GM18868 (cell line): ENCODE data around the gene AFF2.

ENCODE experiments used
- ATAC-seq: cut with Tn5 transposase; IDR thresholded peaks from one replicate; pipeline ENCODE4 v1.9.1; 2021; ENCODE audit warnings: mild to moderate bottlenecking, moderate library complexity; ENCODE audit not compliant: unreplicated experiment

Gene AFF2

GRCh38 chrX:148535639-148536038, 35.2 kb downstream of the AFF2 start:
- no peak for ATAC-seq

- ATAC-seq = no peak
Observed at GRCh38 chrX:148536961-148537360, 36.5 kb downstream of the AFF2 start.

GRCh38 chrX:148537556-148538182, 37.3 kb downstream of the AFF2 start:
- no peak for ATAC-seq

GRCh38 chrX:148538582-148538981, 38.2 kb downstream of the AFF2 start:
- no peak for ATAC-seq

- no peak for ATAC-seq
Observed at GRCh38 chrX:148540114-148540513, 39.7 kb downstream of the AFF2 start.

GRCh38 chrX:148540671-148541583, 40.5 kb downstream of the AFF2 start:
- ATAC-seq = no peak

GRCh38 chrX:148541584-148541940, 41.1 kb downstream of the AFF2 start:
- no peak for ATAC-seq

- no peak for ATAC-seq
Observed at GRCh38 chrX:148542481-148543255, 42.3 kb downstream of the AFF2 start.

GRCh38 chrX:148552775-148553174, 52.4 kb downstream of the AFF2 start:
- no peak for ATAC-seq

- no peak for ATAC-seq
Observed at GRCh38 chrX:148555101-148555500, 54.7 kb downstream of the AFF2 start.

- no peak for ATAC-seq
Observed at GRCh38 chrX:148555571-148556243, 55.3 kb downstream of the AFF2 start.

GRCh38 chrX:148556498-148556897, 56.1 kb downstream of the AFF2 start:
- ATAC-seq = no peak

GRCh38 chrX:148562846-148563245, 62.4 kb downstream of the AFF2 start:
- no peak for ATAC-seq

- ATAC-seq = no peak
Observed at GRCh38 chrX:148567229-148567628, 66.8 kb downstream of the AFF2 start.

GRCh38 chrX:148567779-148568178, 67.4 kb downstream of the AFF2 start:
- ATAC-seq = no peak

GRCh38 chrX:148568763-148569162, 68.3 kb downstream of the AFF2 start:
- ATAC-seq = no peak

- no peak for ATAC-seq
Observed at GRCh38 chrX:148572337-148572736, 71.9 kb downstream of the AFF2 start.

- no peak for ATAC-seq
Observed at GRCh38 chrX:148573119-148573518, 72.7 kb downstream of the AFF2 start.

- peak; percentile 76 for ATAC-seq
Observed at GRCh38 chrX:148574237-148574973, 74.0 kb downstream of the AFF2 start.

- ATAC-seq = no peak
Observed at GRCh38 chrX:148576396-148576795, 76.0 kb downstream of the AFF2 start.
